Kidney glomerular epithelial cell (primary cell): ENCODE measurements around the gene STRBP.
"Not testable (repeated sequence)": the region's sequence is repeated elsewhere in the genome, so short reads cannot be mapped to it uniquely, and the experiment has no call there.

Experiments
- DNase-seq: peaks from one replicate; lab custom pipeline; 2025; lab: John Stamatoyannopoulos, UW

Gene STRBP

DNA sequence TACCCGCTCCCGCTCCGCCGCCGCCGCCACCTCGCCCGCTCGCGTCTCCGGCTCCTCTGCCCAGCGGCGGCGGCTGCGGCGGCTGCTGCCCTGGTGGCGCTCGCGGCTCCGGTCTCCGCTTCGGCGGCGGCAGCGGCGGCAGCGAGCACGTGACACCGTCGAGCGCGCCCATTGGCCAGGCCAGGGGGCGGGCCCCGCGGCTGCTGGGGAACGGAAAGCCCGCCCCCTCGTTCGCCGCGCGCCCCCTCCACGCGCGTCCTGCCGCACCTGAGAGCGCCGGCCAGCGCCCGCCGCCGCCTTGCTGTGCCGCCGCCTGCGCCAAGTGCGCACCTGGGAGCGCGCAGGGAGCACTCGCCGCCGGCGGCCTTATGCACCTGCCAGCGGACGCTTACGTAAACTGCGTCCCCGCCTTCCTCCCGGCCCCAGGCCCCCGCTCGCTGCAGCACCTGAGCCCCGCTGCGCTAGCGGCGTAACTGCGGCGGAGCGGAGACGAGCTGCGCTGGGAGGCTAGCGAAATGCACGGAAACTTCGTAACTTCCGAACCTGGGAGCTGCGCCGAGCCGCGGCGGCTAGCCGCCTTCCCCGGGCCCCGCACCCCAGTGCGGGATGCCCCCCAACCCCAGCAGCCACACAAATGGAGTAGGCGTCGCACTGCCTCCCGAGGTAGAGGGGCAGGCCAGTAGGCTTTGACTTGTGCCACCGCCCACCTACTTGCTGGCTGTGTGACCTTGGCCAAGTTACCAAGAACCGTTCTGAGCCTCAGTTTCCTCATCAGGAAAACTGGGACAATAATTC lies at the start of gene STRBP:
Gene STRBP (minus strand): TSS at position 122 of the 795 bp plus-strand sequence. CDS start 84,452 bp downstream, outside the sequence.
- DNase-seq = peak; percentile 79

DNA sequence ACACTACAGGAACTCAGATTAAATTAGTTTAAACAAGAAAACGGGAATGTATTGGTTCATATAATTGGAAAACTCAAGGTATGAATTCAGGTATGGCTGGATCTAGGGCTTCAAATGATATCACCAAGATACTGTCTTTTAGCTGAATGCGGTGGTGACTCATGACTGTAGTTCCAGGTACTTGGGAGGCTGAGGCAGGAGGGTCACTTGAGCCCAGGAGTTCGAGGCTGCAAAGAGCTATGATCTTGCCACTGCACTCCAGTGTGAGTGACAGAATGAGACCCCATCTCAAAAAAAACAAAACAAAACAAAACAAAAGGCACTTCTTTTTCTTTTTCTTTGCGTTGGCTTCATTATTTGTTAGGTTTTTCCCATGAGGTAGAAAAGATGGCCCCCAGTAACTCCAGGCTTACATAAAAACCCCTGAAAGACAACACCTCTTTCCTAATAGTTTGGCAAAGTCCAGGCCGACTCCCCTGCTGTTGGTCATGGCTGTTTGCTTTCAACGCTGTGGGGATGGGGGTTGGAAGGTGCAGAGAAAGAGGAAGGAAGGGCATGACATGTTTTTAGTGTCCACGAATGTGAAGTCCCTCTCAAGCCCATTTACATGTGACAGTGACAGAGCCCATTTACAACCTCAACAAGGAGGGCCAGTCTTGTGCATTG lies 47.8 kb upstream of the STRBP start:
- no peak for DNase-seq

DNA sequence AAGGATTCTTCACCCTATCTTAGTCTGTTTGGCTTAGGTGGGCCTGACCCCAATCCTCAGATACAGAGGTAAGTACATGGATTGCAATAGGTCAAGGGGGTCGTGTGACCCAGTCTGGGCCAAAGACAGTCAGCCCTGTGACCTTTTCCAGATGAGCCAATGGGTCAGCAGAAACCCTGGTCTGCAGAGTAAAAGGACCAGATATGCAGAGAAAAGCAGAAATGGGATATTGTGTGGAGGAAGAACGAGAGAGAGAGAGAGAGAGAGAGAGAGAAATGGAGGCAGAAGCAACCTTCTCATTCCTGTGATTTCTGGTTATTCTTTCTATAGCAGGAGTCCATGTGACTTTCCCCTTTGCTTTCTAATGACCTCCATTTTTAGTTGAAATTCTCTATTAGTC lies 47.2 kb upstream of the STRBP start:
- DNase-seq = no peak

DNA sequence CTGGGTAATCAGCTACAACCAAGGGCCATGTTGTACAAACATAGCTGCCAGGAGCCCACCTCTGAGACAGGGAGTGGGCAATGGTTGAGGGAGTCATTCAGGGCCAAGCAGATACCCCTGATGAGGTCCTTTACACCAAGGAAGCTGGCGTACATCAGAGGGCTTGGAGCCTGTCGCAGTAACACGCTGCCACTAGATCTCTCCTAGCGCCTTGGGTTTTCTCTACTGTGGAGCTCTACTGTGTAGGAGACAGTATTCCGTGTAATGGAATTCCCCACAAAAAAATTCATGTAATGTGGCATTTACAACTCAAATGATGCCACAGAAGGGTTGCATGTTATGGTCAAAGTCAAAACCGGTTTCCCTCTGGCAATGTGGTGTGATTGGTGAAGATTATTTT lies 46.2 kb upstream of the STRBP start:
- no peak for DNase-seq

DNA sequence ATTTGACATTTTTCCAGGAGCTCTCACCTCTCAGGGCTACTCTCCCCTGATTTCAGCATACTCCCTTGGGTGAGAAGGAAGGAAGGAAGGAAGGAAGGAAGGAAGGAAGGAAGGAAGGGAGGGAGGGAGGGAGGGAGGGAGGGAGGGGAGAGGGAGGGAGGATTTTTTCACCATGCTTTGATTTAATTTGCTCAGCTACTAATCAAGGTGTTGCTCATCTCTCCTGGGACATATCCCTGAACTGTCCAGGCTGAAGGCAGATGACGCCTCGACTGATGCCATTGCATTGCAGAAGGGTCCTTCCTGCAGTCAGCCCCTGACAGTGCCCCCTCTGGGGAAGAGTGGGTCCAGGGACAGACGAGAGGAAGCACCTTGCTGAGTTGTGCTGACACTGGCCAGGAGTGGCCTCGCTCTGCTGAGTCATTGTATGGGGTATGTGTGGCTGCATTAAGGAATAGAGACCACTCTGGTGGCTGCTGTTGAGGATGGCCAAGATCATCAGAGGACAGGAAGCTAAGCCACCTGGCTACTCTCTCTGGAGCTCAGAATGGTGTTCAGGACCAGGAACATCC lies 44.0 kb upstream of the STRBP start:
- no peak for DNase-seq

DNA sequence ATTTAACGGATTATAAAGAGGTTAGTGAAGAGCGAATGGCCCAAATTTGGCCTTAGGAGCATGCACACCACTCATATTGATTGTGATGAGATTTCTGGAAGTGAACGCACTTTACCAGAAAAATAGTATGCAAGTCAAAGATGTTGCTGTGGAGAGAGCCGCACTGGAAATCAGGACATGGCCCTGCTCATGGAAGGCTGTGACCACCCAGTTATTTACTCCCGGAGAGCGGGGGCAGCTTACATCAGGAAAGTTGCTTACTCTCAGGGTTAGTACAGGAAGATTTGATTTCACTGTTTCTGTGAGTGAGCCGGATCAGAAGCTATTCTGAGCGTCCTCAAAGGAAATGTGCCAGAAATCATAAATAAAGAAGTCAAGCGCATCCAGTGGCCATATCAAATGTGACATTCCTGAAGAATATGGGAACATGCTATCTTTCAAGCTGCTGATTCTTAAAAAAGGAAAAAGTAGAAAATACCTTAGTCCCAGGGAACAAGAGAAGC lies 42.9 kb upstream of the STRBP start:
- no peak for DNase-seq

DNA sequence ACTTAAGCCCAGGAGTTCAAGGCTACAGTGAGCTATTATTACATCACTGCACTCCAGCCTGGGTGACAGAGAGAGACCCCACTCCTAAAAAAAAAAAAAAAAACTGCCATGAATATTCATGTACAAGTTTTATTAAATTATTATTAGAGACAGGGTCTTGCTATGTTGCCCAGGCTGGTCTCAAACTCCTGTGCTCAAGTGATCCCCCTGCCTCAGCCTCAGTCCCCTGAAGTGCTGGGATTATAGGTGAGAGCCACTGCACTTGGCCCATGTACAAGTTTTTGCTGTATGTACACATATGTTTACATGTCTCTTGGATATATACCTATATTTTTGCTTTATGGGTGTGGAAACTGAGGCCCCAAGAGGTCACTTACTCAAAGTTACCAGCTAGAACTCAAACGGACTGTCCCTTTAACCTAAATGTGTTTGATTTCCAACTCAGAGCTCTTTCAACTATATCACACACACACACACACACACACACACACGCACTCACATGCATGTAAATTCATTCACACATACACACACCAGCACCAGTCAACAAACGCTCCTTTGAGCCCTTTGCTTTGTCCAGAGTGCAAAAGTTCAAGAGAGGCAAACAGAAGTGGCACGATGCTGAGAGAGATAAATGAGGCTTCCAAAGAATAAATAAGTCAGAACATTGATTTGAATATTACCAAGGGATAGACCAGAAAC lies 42.3 kb upstream of the STRBP start:
- DNase-seq = no peak

DNA sequence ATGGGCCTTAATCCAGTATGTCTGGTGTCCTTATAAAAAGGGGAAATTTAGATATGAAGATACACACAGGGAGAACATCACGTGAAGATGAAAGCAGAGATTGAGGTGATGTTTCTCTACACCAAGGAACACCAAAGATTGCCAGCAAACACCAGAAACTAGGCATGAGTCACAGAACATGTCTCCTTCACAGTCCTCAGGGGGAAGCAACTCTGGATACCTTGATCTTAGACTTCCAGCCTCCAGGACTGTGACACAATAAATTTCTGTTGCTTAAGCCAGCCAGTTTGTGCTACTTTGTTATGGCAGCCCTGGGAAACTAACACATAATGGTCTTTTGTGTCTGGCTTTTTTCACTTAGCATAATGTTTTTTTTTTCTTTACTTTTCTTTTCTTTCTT lies 41.2 kb upstream of the STRBP start:
- DNase-seq = no peak

DNA sequence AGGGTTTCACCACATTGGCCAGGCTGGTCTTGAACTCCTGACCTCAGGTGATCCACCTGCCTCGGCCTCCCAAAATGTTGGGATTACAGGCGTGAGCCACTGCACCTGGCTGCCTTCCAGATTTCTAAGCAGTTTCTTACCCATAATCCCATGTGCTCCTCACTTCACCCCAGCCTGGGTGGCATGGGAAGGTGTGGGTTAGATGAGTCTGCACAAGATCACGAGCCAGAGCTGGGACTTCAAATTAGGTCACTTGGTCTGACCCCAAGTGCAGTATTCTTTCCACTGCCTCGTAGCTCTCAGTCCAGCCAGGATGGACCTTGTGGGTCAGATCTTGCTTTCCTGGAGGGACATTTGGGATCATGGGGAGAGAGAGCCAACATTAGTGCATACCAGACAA lies 37.5 kb upstream of the STRBP start:
- no peak for DNase-seq

DNA sequence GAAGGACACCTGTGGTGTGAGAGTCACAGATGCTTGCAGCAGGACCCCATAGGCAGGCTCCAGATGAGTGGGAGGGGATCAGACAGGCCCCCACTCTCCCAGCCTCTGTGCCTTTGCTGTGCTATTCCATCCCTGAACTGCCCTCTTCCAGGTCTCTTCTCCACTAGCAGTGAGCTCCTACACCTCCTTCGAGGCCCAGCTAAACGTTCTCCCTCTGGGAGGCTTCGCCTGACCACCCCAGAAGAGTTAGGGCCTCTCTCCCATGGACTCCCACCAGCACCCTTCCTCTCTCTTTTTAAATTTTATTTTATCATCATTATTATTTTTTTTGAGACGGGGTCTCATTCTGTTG lies 35.9 kb upstream of the STRBP start:
- DNase-seq = no peak

DNA sequence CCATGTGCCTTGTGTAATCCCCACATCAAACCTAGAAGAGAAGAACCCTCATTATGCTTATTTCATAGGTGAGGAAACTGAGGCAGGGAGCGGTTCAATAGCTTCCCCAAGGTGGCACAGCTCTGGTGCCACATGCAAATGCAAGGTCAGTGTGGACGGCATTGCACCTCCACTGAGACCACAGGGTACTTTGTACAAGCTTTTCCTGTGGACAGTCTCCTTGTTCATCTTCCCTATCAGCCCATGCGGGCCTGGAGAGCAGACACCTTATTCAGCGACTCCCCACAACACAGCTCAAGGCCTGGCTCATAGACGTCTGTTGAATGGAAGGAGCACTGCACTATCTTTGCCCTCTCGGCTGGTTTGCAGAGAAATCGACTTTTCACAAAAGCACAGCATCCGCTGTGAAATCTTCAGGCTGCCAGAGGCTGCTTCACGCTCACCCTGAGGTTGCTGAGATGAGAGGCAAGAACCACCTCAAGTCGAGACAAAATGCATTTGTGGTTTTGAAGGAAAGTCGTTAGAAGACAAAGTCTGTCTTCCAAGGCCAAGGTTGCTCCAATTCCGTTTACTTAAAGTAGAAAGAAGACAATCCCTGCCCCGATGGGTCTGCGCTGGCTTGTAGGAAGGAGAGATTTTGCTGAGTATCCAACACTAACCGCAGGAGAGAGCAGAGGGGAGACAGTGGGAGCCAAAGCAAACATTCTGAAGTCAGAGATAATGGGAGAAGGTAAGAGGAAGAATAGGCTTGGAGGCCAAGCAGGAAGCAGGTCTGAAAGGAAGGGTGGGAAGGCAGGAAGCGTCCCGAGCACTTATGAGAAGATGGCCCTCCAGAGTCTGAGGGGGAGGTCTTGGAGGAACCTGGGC lies 34.2 kb upstream of the STRBP start:
- no peak for DNase-seq

DNA sequence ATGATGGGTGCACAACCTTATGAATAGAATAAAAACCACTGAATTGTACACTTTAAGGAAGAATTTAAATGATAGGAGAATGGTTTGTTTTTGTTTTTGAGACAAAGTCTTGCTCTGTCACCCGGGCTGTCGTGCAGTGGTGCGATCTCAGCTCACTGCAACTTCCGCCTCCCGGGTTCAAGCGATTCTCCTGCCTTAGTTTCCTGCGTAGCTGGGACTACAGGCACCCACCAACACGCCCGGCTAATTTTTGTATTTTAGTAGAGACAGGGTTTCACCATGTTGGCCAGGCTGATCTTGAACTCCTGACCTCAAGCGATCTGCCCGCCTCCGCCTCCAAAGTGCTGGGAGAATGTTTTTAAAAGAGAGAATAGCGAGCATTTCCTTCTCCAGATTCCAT lies 33.5 kb upstream of the STRBP start:
- DNase-seq = not testable (repeated sequence)

DNA sequence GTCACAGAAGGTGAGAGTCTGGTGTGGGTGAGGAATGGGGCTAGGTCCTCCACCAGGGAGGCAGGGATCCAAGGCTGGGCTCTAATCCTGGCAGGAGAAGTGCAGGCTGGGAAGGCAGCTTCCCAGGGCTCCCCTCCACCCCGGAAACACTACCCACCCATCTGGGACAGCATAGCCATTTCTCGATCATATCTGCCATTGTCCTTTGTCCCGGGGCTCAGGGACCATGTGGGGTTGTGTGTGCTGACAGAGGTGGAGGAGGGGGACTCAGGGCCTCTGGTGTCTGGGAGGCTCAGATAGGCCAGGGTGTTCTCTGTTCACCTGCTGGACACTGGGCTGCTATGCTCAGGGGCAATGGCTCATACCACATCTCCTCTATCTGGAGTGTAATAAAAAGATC lies 32.2 kb upstream of the STRBP start:
- DNase-seq = no peak

DNA sequence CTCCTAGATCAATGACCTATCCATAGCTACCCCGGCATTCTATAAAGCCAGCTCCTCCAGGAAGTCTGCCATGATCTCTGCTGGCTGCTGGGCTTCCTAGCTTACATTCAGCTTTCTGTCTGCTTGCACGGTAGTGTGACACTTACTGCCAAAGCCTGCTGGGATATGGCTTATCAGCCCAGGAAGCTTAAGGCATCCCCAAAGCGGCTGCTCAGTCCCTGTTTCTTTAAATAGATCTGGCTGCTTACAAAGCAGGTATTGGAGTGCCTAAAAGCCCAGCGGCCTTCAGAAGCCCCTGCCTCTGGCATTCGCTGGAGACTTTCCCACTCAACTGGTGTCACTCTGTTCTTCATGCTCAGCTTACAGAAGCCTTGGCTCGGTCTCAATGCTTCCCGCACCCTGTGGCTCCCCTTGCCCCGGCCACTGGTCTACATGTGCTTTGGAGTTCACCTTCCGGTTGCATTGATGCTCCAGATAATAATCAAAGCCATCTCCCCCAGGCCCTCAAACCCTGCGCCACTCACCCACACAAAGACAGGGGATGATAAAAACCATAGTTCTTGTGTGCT lies 31.3 kb upstream of the STRBP start:
- DNase-seq = no peak

DNA sequence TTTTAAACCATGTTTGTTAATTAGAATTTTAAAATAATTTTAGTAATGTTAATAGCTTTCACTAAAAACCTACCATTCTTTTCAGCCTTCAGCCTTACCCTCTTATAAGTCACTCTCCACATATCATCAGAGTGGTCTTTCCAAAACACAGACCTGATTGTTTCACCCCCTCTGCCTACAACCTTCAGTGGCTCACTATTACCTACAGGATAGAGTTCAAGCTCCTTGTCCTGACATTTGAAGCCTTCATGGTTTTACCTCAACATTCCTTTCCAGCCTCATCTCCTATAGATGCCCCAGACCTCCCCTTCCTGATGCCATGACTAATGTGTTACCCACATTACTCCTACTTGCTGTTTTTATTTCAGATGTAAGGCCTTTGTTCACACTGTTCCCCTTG lies 27.8 kb upstream of the STRBP start:
- DNase-seq = no peak

DNA sequence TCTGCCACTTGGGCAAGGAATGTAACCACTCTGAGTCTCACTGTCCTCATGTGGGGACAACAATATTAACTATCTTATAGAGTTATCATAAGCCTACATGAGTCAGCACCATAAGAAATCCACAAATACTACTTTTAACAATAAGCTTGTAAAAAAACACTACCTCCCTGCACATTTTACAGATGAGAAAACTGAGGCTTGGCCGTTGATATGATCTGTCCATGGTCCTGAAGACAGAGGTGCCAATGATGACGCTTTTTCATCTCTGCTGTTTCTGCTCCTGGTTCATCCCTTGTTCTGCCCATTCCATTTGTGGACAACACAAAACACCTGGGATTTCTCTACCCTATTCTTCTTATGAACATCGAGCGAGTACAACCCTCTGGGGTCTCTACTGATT lies 23.4 kb upstream of the STRBP start:
- DNase-seq = no peak

DNA sequence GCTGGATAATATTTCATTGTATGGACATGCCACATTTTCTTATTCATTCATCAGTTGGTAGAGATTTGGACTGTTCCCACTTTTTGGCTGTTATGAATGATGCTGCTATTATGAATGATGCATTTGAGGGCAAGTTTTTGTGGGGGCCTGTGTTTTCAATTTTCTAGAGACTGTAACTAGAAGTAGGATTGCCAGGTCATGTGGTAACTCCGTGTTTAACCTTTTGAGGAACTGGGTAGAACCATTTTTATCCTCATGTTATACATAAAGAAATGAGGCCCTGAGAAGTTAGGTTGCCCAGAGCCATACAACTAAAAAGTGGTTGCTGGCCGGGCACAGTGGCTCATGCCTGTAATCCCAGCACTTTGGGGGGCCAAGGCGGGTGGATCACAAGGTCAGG lies 22.4 kb upstream of the STRBP start:
- no peak for DNase-seq

DNA sequence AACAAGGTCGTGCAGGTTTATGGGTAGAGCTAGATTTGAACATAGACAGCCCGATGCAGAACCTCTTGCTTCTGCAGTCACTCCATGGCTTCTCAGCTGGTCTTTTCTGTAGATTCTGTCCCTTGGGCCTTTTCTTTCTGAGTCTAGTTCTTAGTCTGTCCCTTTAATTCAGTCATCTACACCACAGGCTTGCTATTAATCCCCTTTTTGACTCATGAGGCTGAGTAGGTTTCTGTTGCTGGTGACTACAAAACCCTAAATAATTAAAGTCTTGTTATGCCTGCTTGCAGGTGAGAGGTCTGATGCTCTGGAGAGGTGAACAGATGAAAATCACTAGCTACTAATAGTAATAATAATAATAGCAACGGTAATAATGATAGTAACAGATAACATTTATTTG lies 19.3 kb upstream of the STRBP start:
- DNase-seq = no peak

DNA sequence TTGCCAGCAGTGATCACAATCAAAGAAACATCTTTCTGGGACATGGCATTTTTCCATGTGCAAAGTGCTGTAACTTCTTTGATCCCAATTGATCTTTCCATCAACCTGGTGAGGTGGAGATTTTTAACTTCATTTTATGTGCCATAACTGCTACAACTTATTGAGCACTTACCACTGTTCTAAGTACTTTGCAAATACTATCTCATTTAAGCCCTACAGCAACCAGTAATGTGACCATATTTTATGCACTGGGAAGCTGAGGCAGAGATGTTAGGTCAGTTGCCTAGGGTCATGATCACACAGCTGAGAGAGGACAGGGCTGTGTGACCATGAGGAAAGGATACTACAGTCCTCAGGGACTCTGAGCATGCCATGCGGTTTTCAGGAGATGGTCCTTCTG lies 17.9 kb upstream of the STRBP start:
- no peak for DNase-seq

DNA sequence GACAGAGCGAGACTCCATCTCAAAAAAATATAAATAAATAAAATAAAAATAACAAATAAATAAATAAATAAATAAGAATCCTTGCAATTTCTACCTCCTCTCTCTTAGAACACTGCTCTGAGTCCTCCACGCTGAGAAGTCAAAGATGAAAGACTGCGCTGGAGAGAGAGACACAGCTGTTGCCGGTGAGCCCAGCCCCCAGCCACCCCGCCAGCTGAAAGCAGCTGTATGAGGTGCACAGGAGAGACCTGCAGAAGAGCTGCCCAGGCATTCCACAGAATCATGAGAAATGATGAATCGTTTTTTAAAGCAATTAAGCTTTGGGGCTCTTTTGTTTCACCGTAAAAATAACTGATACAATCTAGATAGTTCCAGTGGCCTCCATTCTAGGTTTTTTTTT lies 16.3 kb upstream of the STRBP start:
- no peak for DNase-seq

DNA sequence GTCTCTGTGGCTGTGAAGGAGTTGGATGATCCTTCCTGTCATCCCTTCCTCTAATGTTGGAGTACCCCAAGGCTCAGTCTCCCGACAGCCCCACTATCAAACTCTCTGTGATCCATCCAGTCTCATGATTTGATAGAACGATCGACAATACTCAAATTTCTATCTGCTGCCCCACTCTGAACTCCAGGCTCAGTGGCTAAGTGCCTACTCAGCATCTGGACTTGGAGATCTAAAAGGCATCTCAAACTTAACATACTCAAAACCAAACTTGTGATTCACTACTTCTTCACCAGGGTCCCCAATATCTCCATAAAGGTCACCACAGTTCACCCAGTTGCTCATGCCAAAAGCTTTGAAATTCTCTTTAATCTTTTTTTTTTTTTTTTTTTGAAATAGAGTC lies 15.1 kb upstream of the STRBP start:
- DNase-seq = no peak

DNA sequence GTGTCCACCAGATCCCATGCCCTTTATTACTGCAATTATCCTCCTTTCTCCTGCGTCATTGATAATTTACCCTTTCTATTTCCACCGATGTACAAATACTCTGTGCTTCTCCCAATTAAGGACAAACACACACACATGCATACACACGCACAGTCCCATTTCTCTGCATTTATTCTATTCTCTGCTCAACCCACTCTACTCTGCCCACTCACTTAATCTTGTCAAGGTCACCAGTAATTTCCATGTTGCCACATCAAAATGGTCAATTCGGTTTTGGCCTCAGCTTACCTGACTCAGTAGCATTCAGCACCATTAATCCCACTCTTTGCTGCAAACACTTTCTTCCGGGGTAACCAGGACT lies 14.6 kb upstream of the STRBP start:
- DNase-seq = no peak
